A549 (cell line): ENCODE results near the gene MPRIP.

ENCODE experiments used
- CTCF ChIP-seq: fragments of >200 bp; sonication (Bioruptor Twin); formaldehyde crosslinking; IDR thresholded peaks from 3 replicates; pipeline ENCODE4 v1.5.1; 2016
- ELK1 ChIP-seq: fragments of 150-350 bp; IDR thresholded peaks from 2 replicates; pipeline ENCODE4 v1.6.1; 2014; ENCODE audit warnings: low read depth, mild to moderate bottlenecking, low read length
- FOSL2 ChIP-seq, 2 experiments: fragments of 450-650 bp in 1 of 2; fragments of >200 bp in 1 of 2; sonication (Bioruptor Twin) in 1 of 2; formaldehyde crosslinking; IDR thresholded peaks; 2 replicates each; pipeline versions ENCODE4 v1.5.0 to v1.6.1; 2016 to 2020; ENCODE audit warnings: mild to moderate bottlenecking in 1 of 2, moderate library complexity in 1 of 2
- HDAC2 ChIP-seq: fragments of 200-600 bp; sonication (generic); IDR thresholded peaks from 2 replicates; pipeline ENCODE4 v1.6.1; 2016
- MAFK ChIP-seq: fragments of 450-650 bp; IDR thresholded peaks from 2 replicates; pipeline ENCODE4 v1.6.1; 2014; ENCODE audit not compliant: partially characterized antibody
- MAX ChIP-seq: IDR thresholded peaks from 2 replicates; pipeline ENCODE4 v1.6.1; 2012
- NPAS2 ChIP-seq: fragments of 250-450 bp; sonication (Bioruptor Pico); IDR thresholded peaks from 2 replicates; pipeline ENCODE4 v1.8.0; 2022; ENCODE audit warnings: mild to moderate bottlenecking, moderate library complexity, borderline replicate concordance
- POLR2A ChIP-seq: IDR thresholded peaks from 2 replicates; pipeline ENCODE4 v1.6.1; 2012; ENCODE audit warnings: mild to moderate bottlenecking, low read length
- REST ChIP-seq: fragments of 200-600 bp; sonication (generic); IDR thresholded peaks from 2 replicates; pipeline ENCODE4 v1.6.1; 2016; ENCODE audit warnings: antibody characterized with exemption, mild to moderate bottlenecking, moderate library complexity
- RNF2 ChIP-seq: fragments of 200-600 bp; sonication (generic); IDR thresholded peaks from 2 replicates; pipeline ENCODE4 v1.6.1; 2016; ENCODE audit warnings: low read depth, mild to moderate bottlenecking, antibody characterized with exemption, moderate library complexity, borderline replicate concordance

- TF ChIP-seq CTCF (no peak), RNF2 (no peak), HDAC2 (no peak), NPAS2 (no peak), FOSL2 (IDR thresholded peaks at IDR 0.05) (no peak), FOSL2 (CRISPR knock-in tag; IDR thresholded peaks at IDR 0.05) (no peak), MAX (no peak), POLR2A (no peak), REST (no peak), ELK1 (no peak), MAFK (no peak)
These were observed 187.4 kb downstream of the MPRIP start for GRCh38 chr17:17229416-17230384.
